Mammary epithelial cell (primary cell): ENCODE results near the gene SPRY4.

ENCODE experiments used
- CTCF ChIP-seq, 2 donors: IDR thresholded peaks in 1 of 2; conservative IDR thresholded peaks in 1 of 2; 2 replicates each; pipeline ENCODE4 v1.5.1; 2011 to 2012; ENCODE audit warnings: inconsistent platforms in 2 of 2, low read length in 2 of 2, mild to moderate bottlenecking in 2 of 2, control low read depth in 1 of 2, low read depth in 1 of 2; ENCODE audit not compliant: insufficient read depth in 1 of 2; ENCODE audit errors: extremely low read depth in 1 of 2
- EZH2 ChIP-seq: IDR thresholded peaks from 2 replicates; pipeline ENCODE4 v1.6.1; 2012; ENCODE audit warnings: low read length, inconsistent platforms, borderline replicate concordance

- TF ChIP-seq CTCF (conservative IDR thresholded peaks at IDR 0.05 in 1 of 2, IDR thresholded peaks at IDR 0.05 in 1 of 2; ENCODE audit: extremely low read depth in 1 of 2, insufficient read depth in 1 of 2, low read depth in 1 of 2, low read length in 2 of 2) = no peak
- no peak for TF ChIP-seq EZH2
These were observed 31.5 kb upstream of the SPRY4 start for GRCh38 chr5:142356349-142356715.
